Stimulated activated CD4-positive, alpha-beta T cell treated with anti-CD3 and anti-CD28 coated beads, Interleukin-4, amount 100 ng/mL, for 1 hour (primary cell): ENCODE measurements around the gene DENND2A.
"Not testable (repeated sequence)": the region's sequence is repeated elsewhere in the genome, so short reads cannot be mapped to it uniquely, and the experiment has no call there.

Experiments used
- DNase-seq: peaks from one replicate; pipeline ENCODE4 v3.0.0-alpha.2; 2020

The DENND2A gene

DNA sequence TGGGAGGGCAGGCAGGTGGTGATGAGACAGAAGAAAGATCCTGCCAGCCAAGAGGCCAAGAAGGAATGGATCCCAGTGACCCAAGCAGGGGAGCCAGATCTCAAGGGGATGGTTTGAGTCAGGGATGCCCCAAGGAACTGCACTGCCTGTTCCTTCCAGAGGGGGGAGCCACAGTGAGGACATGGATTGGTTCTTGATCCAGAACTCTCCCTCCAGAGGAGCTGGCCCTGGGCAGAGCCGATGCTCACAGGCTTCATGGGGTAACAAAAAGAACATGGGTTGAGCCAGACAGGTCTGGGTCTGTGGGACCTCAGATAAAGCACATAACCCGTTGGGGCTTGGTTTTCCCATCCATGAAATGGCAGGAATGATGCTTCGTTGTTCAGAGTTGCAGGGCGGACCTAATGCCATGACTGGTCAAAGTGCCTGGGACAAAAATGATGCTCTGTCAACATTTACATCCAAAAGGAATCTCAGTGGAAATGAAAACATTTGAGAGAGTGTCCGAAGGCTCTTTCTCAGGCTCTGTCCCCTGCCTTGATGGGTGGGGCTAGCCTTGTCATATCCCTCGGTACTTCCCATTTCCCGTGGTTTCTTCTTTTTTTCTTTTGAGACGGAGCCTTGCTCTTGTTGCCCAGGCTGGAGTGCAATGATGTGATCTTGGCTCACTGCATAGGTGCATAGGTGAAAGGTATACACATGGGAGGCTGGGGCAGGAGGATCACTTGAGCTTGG is 4.7 kb upstream of the DENND2A start:
- no peak for DNase-seq

GRCh38 chr7:140644761-140645160 is 4.1 kb upstream of the DENND2A start:
- not testable (repeated sequence) for DNase-seq

GRCh38 chr7:140643416-140643815 is 2.8 kb upstream of the DENND2A start:
- no peak for DNase-seq

DNA sequence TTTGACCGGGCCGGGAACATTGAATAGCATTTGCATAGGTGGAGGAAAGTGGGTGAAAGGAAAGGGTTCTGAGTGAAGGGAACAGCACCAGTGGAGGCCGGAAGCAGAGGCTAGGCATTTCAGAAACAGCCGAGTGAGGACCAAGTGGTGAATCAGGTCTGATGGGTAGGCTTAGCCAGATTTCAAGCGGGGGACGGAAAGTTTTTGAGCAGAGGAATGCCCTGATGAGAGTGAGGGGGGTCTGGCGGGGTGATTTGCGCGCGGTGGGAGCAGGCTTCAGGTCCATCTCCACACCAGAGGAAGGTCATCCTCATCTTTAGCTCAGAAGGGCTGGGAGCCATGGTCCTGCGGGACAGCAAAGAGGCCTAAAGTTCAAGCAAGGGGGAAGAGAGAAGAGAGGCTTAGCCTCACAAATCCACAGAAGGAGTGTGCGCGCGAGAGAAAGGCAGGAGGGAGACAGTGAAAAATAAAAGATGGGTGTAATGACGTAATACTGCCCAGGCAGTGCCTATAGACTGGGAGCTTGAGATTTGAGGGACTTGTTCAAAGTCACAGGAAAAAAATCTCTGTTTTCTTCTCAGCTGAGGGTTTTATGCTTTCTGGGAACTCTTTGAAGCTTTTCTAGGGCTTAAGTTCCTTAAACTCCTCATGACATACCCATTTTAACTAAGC is 1.0 kb upstream of the DENND2A start:
- DNase-seq = no peak

DNA sequence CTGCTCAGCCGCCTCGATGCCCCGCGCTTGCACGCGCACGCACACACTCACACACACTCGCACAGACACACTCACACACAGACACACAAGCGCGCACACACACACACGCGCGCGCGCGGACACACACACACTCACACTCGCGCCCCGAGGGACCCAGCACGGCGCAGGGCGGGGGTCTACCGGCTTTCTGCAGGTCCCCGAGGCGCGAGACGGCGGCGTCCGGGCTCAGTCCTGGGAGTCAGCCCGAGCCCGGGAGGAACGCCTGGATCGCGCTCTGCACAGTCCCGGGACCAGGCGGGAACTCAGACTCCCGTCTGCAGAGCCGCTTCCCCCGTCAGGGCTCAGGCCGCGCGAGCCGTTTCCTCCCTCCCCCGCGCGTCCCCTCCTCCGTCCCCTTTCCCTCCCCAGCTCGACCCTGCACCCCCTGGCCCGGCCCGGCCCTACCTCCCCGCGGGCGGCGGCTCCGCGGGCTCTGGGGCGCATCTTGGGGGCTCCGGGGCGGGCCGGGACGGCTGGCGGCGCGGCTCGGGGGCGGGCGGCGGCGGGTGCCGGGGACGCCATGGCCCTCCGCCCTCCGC is 464 bp downstream of the DENND2A start:
- peak; percentile 14 for DNase-seq

GRCh38 chr7:140639366-140640053 is 1.1 kb downstream of the DENND2A start:
- DNase-seq = peak; percentile 40

- DNase-seq = no peak
Observed at GRCh38 chr7:140638173-140638791, 2.3 kb downstream of the DENND2A start.

DNA sequence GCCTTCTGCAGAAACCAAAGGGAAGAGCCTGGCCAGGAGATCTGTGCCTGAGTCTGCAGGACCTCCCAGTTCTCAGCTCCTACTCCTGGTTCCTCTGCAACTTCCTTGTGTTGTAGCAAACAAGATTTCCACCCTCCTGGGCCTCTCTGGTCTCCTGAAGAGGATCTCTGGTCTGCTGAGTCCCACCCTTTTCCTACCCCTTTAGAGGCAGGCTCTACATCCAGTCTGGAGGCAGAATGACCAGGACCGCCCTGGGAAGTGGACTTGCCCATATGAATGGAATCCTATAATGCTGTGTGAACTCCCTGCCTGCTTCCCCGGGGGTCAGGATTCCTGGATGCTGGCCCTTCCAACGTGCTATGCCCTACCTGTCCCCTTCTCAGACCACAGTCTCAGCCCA is 3.2 kb downstream of the DENND2A start:
- no peak for DNase-seq

DNA sequence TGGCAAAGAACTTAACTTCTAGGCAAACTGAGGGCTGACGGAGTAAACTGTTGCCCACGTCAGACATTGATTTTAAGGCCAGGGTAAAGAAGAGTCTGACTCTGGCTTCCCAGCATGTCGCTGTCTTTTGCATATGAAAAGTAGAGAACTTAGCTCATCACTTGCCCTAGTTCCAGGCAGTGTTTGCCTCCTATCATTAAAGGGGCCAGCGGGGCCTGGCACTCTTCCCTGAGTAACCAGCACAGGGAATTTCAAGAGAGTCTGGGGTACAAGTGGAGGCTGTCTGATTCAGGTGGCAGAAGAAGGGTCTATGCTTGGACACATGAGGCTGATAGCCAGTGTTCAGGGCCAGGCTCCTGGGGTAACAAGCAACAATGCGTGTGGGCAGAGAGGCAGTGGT is 4.8 kb downstream of the DENND2A start:
- DNase-seq = no peak

GRCh38 chr7:140635345-140635744 is 5.3 kb downstream of the DENND2A start:
- no peak for DNase-seq

DNA sequence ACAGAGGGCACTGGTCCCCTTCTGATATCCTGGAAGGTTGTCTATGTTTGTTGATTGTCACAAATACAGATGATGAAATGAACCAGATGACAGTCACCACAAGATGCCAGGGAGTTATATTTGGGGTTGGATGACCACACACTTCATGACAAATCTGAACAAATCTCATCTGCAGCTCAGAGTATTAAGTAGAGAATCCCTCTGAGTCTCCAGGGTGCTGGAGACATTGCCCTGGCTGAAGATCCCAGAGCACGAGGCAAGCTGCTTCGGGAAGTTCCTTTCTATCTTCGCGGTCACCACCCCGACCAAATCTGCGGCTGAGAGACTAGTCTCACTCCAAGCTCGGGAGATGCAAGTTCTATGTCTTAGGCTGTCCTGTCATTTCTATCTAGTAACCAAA is 9.0 kb downstream of the DENND2A start:
- no peak for DNase-seq

DNA sequence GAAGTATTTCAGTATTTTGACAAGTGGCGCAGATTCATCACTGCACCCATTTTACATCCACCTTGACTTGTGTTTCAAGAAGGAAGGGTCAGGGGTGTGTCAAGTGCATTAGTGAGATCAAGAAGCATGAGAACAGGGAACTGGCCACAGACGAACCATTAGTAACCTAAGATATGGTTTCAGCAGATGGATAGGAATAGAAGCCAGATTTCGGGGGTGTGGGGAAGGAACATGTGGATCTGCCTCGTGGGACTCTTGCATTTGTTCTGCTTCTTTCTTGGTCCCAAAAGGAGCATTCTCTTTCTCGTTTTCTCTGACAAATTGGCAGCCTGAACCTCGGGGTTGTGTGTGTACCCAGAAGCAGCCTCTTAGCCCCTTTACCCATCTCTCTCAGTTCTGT is 9.6 kb downstream of the DENND2A start:
- no peak for DNase-seq

DNA sequence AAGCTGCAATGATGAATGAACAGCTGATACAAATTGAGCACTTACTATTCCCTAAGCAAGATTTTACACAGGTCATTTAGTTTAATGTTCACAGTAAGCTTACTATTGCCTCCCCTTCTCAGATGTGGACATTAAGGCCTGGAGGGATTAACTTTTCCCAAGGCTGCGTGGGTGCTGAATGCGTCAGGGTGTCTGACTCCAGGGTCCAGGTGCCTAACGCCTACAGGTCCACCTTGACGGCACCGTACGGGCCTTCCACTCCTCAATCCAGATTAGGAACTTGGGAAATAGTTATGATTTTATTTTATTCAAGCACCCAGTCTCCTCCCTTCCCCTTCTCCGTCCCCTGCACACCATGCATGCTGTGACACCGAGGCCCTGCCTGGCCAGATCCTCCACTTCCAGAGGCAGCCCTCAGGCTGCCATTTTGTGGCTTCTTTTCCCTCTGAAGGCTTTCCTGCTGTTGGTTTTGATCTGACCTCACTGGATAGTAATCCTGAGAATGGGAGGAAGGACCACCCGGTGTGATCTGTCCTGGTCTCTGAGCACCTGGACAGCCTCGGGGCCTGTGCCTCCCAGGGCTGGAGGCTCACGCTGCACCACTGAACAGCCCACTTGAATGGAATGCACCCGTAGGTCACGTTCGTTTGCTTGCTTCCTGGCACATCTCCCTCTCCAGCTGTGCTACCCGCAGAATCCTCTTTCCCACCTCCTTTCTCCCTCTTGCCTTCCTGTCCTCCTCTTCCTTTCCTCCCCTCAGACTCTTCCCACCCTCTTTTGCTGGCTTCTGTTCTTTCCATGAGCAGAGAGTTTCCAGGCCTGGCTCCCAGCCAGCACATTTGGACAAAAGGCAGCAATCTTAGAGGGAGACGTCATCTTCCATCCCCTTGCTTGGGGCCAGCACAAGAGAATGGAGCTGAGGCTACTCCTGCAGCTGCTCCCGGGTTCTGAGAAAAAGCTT is 14.4 kb downstream of the DENND2A start:
- DNase-seq = no peak

- DNase-seq = not testable (repeated sequence)
Observed at GRCh38 chr7:140625192-140625558, 15.4 kb downstream of the DENND2A start.

DNA sequence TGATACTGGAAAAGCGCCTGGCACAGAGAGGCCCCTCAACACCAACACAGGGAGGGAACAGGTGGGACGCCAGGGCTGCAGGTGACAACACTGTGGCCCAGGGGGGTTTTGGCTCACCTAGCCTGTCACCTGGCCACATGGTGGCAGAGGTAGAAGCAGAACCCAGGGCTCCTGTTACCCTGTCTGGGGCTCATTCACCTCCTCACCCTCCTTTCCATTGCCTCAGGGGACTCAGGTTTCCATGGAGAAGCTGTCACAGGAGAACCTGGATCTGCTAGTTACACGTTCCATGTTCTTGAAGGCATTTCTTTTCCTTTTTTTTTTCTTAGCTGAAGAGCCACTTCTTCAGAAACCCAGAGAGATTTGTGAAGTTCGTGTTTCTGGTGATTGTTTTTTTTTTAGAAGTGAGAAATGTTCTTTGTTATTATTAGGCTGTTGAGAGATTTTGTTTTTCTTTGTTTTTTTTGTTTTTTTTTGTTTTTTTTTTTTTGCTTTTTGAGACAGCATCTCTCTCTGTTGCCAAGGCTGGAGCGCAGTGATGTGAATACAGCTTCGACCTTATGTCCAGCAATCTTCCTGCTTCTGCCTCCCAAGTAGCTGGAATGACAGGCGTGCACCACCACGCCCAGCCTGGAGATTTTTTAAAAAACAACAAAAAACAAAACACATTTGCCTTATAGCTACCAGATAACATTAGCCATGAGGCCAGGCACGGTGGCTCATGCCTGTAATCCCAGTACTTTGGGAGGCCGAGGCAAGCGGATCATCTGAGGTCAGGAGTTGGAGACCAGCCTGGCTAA is 16.0 kb downstream of the DENND2A start:
- no peak for DNase-seq

GRCh38 chr7:140623980-140624379 is 16.6 kb downstream of the DENND2A start:
- DNase-seq = no peak

- no peak for DNase-seq
Observed at GRCh38 chr7:140621401-140622021, 19.1 kb downstream of the DENND2A start.

- not testable (repeated sequence) for DNase-seq
Observed at GRCh38 chr7:140619915-140620510, 20.6 kb downstream of the DENND2A start.

DNA sequence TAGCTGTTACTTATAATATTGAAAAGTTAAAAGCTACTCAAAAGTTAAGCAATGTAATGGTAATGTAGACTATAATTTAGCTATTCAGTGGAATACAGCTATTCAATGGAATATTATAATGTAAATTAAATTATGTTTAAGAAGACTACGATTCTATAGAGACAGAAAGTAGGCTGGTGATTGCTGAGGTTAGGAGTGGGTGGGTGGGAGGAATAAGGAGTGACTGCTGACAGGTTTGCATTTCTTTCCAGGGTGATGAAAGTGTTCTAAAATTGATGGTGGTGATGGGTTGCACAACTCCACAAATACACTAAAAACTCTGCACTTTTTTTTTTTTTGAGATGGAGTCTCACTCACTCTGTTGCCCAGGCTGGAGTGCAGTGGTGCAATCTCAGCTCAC is 21.4 kb downstream of the DENND2A start:
- no peak for DNase-seq

GRCh38 chr7:140618306-140618705 is 22.3 kb downstream of the DENND2A start:
- no peak for DNase-seq
